NCI-H187 (cell line): Measurements from ENCODE around the gene ADGRF4.
"Not testable (repeated sequence)": the region's sequence is repeated elsewhere in the genome, so short reads cannot be mapped to it uniquely, and the experiment has no call there.

Source experiments
- DNase-seq, 2 experiments: peaks; one replicate each; lab custom pipeline; 2025; lab: John Stamatoyannopoulos, UW

ADGRF4 gene

DNA sequence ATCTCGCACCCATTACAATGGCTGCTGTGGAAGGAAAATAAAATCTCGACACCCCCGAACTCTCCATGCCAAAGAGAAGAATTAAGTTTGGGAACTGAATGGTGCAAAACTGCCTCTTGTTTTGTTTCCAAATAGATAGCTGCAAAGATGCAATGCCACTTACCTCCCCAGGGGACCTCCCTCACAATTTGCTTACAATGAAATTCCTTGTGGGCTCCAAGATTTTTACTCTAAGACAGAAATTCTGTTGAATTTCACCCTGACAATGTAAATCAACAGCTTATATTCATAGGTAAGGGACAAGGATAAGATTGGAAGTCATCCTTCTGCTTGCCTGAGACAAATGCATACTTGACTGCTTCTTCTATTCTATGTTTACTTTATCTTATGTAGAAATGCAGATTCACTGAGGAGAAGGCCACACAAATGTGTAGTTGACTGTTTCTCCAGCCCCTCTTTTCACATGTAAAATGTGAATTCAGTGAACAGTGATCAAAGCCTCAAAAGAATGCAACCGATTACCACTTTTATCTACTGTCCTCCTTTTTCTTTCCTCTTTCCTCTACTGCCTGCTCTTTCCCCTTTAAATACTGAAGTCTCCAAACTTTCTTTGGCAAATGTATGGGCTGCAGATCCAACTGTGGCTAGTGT lies 36.6 kb downstream of the ADGRF4 start:
- DNase-seq, result no peak

- no peak for DNase-seq
Measured at GRCh38 chr6:47736083-47736700, 37.8 kb downstream of the ADGRF4 start.

GRCh38 chr6:47737406-47737805 lies 39.0 kb downstream of the ADGRF4 start:
- DNase-seq, result no peak

- DNase-seq, result no peak
Measured at GRCh38 chr6:47740714-47741113, 42.3 kb downstream of the ADGRF4 start.

DNA sequence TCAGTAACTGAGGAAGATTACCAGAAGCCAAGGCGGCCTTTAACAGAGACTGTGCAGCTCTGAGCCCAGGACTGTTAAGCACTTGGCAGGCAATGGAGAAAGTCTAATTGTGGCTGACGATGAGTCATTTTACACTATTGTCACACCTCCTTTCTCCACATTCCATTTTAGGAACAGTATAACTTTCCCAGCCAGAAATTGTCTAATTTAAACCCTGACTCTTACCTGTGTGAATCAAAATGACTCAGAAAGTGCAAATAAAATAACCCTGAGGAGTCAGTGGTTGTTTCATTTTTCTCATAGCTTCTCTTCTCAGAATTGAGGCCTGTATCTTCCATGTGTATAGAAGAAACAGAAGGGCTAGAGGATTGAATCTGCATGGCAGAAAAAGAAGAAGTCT lies 43.4 kb downstream of the ADGRF4 start:
- no peak for DNase-seq

GRCh38 chr6:47743744-47744143 lies 45.4 kb downstream of the ADGRF4 start:
- no peak for DNase-seq

- DNase-seq, result not testable (repeated sequence)
Measured at GRCh38 chr6:47745269-47745668, 46.9 kb downstream of the ADGRF4 start.

- no peak for DNase-seq
Measured at GRCh38 chr6:47749757-47750156, 51.4 kb downstream of the ADGRF4 start.

DNA sequence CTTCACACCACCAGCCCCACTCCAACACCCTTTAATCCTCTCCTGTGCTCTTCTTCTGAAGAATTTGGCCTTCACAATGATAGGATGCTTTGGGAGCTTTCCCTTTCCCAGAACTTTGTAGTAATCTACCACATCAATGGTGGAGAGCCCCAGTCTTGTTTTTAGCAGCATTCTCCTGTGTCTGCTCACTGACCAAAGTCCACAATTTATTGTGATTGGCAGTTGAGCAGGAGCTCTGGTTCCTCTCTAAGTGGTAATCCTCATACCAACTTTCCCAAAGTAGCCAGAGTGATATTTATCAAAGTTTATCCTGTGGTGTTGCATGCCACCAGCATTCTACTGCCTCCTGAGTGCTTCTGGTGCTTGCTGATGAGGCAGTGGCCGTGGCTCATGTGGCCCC lies 54.4 kb downstream of the ADGRF4 start:
- no peak for DNase-seq

DNA sequence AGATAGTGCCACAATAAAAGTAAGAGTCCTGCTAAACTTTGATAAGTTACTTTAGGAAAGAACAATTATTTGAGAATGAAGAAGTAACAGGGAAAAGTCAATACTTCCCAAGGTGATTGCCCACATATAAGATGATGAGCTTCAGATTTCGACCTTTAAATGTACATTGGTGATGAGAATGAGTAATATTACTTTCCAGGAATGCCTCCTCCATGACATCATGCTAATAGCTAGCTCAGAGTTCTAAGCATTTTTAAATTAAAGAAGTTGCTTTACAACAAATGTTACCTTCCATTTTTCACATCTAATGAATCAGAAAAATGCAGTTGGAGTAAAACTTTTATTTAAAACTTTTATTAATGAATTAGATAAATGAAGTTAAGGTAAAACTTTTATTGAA lies 61.0 kb downstream of the ADGRF4 start:
- no peak for DNase-seq

DNA sequence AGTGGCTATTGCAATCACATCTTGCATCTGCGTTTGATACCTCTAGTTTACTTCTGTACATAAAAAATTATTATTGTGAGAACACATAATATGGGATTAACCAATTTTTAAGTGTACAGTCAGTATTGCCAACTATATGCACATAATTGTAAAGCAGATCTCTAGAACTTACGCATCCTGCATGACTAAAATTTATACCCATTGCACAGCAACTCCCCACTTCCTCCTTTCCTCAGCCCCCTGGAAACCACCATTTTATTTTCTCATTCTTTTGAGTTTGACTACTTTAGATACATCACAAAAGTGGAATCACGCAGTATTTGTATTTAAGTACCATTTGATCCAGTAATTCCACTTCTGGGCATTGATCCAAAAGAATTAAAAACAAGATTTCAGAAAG lies 64.1 kb downstream of the ADGRF4 start:
- DNase-seq, result no peak

DNA sequence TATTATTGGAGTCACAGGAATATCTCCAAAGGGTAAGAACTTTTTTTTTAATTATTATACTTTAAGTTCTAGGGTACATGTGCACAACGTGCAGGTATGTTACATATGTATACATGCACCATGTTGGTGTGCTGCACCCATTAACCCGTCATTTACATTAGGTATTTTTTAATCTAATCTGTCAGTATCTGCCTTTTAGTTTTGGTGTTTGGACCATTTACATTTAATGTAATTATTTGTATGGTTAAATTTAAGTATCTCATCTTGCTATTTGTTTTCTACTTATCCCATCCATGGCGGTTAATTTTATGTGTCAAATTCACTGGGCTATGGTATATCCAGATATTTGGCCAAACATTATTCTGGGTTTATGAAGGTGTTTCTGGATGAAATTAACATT lies 68.1 kb downstream of the ADGRF4 start:
- no peak for DNase-seq

- no peak for DNase-seq
Measured at GRCh38 chr6:47767102-47767501, 68.7 kb downstream of the ADGRF4 start.

DNA sequence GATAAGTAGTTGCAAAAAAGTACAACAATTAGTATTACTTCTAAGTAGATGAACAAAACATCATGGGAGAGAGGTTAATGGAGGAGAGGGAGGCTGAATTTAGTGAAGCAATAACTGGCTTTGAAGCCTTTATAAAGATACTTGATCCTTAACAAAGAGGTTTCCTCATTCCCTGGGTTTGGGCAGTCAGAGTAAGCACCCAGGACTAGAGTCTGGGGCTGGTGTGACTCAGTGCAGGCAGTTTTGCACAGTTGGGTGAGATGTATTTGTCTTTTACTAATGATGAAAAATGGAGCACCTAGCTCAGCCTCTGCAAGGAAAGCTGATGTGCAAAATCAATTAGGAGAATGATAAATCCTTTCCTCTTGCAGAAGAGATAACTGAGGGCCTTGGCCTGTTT lies 71.6 kb downstream of the ADGRF4 start:
- no peak for DNase-seq
